Parathyroid adenoma (tissue), 2 donors: ENCODE measurements around the gene MAPKAPK3.
A peak's percentile ranks its signal among the peaks of the same experiment; 100 is the strongest.

Experiments
- H2AFZ ChIP-seq: fragments of 300-600 bp; sonication (generic); one replicate; pipeline ENCODE4 v1.7.0; 2017; ENCODE audit warnings: antibody characterized with exemption, mild to moderate bottlenecking
- H3K27ac ChIP-seq: fragments of 300-600 bp; sonication (generic); one replicate; pipeline ENCODE4 v1.7.0; 2017
- H3K27me3 ChIP-seq: fragments of 300-600 bp; sonication (generic); one replicate; pipeline ENCODE4 v1.7.0; 2017; ENCODE audit warnings: low read length; ENCODE audit not compliant: control insufficient read depth, insufficient read depth
- H3K36me3 ChIP-seq: fragments of 300-600 bp; sonication (generic); one replicate; pipeline ENCODE4 v1.7.0; 2017; ENCODE audit warnings: low read length; ENCODE audit not compliant: control insufficient read depth, insufficient read depth
- H3K4me1 ChIP-seq: fragments of 300-600 bp; sonication (generic); one replicate; pipeline ENCODE4 v1.7.0; 2017; ENCODE audit warnings: control low read depth
- H3K4me2 ChIP-seq: fragments of 300-600 bp; sonication (generic); one replicate; pipeline ENCODE4 v1.7.0; 2017; ENCODE audit warnings: low read length
- H3K4me3 ChIP-seq: fragments of 300-600 bp; sonication (generic); one replicate; pipeline ENCODE4 v1.7.0; 2017; ENCODE audit warnings: low read depth, low read length
- H3K79me2 ChIP-seq: fragments of 300-600 bp; sonication (generic); one replicate; pipeline ENCODE4 v1.7.0; 2017; ENCODE audit warnings: control low read depth
- H3K9ac ChIP-seq: fragments of 300-600 bp; sonication (generic); one replicate; pipeline ENCODE4 v1.7.0; 2017; ENCODE audit warnings: mild to moderate bottlenecking
- H3K9me3 ChIP-seq: fragments of 300-600 bp; sonication (generic); one replicate; pipeline ENCODE4 v1.7.0; 2017; ENCODE audit warnings: low read length; ENCODE audit not compliant: control insufficient read depth
- TF ChIP-seq, protein P1 (sequence below): fragments of 300-600 bp; sonication (generic); IDR thresholded peaks from one replicate; pipeline ENCODE4 v1.7.0; 2017; ENCODE audit warnings: antibody characterized with exemption, mild to moderate bottlenecking
- donor health status: primary hyperparathyroidism.

The MAPKAPK3 gene

DNA sequence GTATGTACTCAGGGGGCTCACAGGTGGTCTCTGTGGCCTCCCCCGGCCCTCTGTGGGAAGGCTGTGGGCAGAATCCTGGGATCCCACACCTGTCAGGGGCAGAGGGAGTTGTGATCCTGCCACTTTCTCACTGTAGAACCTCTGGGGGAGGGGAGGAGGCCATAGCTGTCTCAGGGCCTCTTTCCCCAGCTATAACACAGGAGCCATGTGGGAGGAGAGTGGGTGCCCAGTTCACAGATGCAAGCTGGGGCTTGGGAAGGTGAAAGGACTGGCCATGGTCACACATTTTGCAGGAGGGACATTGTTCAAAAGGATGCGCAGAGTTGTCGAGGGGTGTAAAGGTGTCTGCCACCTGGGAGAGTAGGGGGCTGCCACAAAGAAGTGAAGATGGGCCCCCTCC lies 11.7 kb downstream of the MAPKAPK3 start:
- no peaks in the 10 kb centered on the region for H3K36me3 ChIP-seq
- peaks cover 38% of the 10 kb centered on the region for H3K4me1 ChIP-seq
- peaks cover 42% of the 10 kb centered on the region for H3K79me2 ChIP-seq
- no peak overlapping the region for H3K27ac ChIP-seq
- H2AFZ ChIP-seq: no peak overlapping the region
- no peak overlapping the region for H3K4me2 ChIP-seq
- H3K9ac ChIP-seq: no peak overlapping the region
- TF ChIP-seq, protein P1, sequence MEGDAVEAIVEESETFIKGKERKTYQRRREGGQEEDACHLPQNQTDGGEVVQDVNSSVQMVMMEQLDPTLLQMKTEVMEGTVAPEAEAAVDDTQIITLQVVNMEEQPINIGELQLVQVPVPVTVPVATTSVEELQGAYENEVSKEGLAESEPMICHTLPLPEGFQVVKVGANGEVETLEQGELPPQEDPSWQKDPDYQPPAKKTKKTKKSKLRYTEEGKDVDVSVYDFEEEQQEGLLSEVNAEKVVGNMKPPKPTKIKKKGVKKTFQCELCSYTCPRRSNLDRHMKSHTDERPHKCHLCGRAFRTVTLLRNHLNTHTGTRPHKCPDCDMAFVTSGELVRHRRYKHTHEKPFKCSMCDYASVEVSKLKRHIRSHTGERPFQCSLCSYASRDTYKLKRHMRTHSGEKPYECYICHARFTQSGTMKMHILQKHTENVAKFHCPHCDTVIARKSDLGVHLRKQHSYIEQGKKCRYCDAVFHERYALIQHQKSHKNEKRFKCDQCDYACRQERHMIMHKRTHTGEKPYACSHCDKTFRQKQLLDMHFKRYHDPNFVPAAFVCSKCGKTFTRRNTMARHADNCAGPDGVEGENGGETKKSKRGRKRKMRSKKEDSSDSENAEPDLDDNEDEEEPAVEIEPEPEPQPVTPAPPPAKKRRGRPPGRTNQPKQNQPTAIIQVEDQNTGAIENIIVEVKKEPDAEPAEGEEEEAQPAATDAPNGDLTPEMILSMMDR: no peak
- no peaks in the 10 kb centered on the region for H3K27me3 ChIP-seq
- H3K9me3 ChIP-seq: no peaks in the 10 kb centered on the region
- no peak overlapping the region for H3K4me3 ChIP-seq

DNA sequence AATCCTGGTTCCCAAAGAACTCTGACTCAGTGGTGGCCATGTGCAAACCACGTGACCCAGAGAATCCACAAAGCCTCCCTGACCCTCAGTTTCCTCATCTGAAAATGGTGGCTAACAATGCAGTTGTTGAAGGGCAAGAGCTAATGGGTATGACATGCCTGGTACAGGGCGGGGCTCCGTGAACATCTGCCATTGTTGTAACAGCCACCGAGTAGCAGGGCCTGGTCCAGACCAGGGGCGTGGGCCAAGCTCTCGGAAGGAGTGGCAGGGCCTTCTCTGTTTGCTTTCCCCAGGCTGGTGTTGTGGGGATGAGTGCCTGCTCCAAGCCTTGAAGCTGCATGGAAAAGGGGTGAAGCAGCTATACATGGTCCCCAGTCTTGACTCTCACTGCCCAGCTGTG lies 13.4 kb downstream of the MAPKAPK3 start:
- H3K9ac ChIP-seq: no peak overlapping the region
- no peaks in the 10 kb centered on the region for H3K36me3 ChIP-seq
- peaks cover 26% of the 10 kb centered on the region for H3K4me1 ChIP-seq
- H3K27ac ChIP-seq: no peak overlapping the region
- TF ChIP-seq, protein P1: no peak
- H3K4me2 ChIP-seq: no peak overlapping the region
- H3K79me2 ChIP-seq: peaks cover 33% of the 10 kb centered on the region
- H2AFZ ChIP-seq: no peak overlapping the region
- no peaks in the 10 kb centered on the region for H3K9me3 ChIP-seq
- H3K27me3 ChIP-seq: no peaks in the 10 kb centered on the region
- no peak overlapping the region for H3K4me3 ChIP-seq

DNA sequence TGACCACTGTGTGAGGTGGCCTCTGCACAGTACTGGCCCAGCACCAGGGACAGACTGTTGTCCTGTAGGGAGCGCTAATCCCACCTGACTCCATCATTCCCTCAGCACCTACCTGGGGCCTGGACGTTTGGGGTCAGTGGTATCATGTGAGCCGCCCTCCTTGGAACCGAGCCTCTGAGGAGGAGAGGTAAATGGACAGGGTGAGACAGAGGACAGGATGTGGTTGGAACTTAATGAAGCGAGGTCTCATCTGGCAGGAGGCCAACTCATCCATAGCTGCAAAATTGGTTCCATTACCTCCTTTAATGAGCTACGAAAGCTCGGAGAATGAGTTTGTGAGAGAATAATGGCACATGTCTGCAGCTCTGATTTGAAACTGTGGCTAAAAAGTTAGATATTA lies 13.9 kb downstream of the MAPKAPK3 start:
- Histone ChIP-seq H3K4me2 (no peak overlapping the region), H3K4me3 (no peak overlapping the region), H3K9ac (no peak overlapping the region), H3K27me3 (no peaks in the 10 kb centered on the region), H3K9me3 (no peaks in the 10 kb centered on the region), H2AFZ (no peak overlapping the region), H3K79me2 (peaks cover 31% of the 10 kb centered on the region), H3K4me1 (peaks cover 21% of the 10 kb centered on the region), H3K27ac (no peak overlapping the region), H3K36me3 (no peaks in the 10 kb centered on the region)
- TF ChIP-seq, protein P1: no peak

DNA sequence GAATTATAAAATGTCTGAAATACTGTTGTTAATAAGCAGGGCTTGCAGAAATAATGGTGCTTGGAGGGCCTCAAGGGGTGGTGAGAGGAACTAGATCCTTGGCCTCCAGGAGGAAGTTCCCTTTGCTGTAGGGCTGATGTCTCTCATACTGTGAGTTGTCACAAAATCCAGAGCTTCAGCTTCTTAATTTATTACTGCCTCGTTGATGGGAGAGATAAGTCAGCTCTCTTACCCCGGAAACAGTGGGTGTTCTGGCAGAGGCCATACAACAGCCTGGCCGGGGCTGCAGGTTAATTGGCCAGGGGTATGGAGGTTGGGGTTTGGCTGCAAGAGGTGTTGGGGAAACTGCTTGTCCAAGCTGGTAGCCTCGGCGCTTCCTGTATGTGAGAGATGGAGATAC lies 15.5 kb downstream of the MAPKAPK3 start:
- Histone ChIP-seq H3K27me3 (no peaks in the 10 kb centered on the region), H3K79me2 (peaks cover 32% of the 10 kb centered on the region), H2AFZ (no peak overlapping the region), H3K27ac (no peak overlapping the region), H3K4me2 (peak overlapping the region; percentile 22), H3K4me3 (no peak overlapping the region), H3K9ac (no peak overlapping the region), H3K36me3 (no peaks in the 10 kb centered on the region), H3K4me1 (peaks cover 14% of the 10 kb centered on the region), H3K9me3 (no peaks in the 10 kb centered on the region)
- TF ChIP-seq, protein P1: no peak

DNA sequence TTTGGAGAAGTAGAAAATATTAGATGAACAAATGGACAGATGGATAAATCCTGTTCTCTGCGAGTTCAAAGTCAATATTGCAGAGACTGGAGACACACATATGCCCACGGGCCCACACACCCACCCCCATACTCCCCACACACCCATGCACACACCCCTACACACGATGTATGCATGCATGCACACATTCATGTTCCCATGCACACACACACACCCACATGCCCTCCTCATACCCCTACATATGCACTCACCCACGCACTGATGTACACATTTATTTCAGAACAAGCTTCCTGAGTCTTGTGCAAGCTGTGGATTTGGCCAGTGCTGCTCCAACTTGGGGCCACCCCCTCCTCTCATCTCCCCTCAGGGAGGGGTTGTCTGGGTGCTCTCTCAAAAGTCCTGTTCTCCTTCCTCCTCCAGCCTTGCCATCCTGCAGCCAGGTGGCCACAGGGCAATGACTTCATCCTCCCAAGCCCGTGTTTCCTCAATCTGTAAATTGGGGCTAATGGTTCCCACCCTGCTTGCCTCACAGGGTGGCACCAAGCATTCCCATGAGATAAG lies 16.4 kb downstream of the MAPKAPK3 start:
- TF ChIP-seq, protein P1: no peak

More for the DNA sequence above, 16.4 kb downstream of the MAPKAPK3 start:
- Histone ChIP-seq H3K27ac (no peak overlapping the region), H2AFZ (no peak overlapping the region), H3K4me3 (no peak overlapping the region), H3K79me2 (peaks cover 28% of the 10 kb centered on the region), H3K9ac (no peak overlapping the region), H3K9me3 (no peaks in the 10 kb centered on the region), H3K4me1 (peaks cover 17% of the 10 kb centered on the region), H3K4me2 (no peak overlapping the region), H3K36me3 (no peaks in the 10 kb centered on the region), H3K27me3 (no peaks in the 10 kb centered on the region)
